Mononuclear cell (primary cell): ENCODE results near the gene POM121. TPM values are rescaled to one million over a fixed set of nuclear protein-coding genes. Genes with fewer than 3 reads are reported as not detected.
"Not testable (repeated sequence)": the region's sequence is repeated elsewhere in the genome, so short reads cannot be mapped to it uniquely, and the experiment has no call there.

Experiments
- H3K27me3 ChIP-seq: 2 replicates; pipeline ENCODE4 v1.6.0; 2011; ENCODE audit warnings: low read length, control low read depth; ENCODE audit not compliant: insufficient read depth
- H3K4me1 ChIP-seq: 2 replicates; pipeline ENCODE4 v1.5.1; 2011; ENCODE audit warnings: mild to moderate bottlenecking, low read length, control low read depth; ENCODE audit not compliant: insufficient read depth
- H3K4me3 ChIP-seq: 2 replicates; pipeline ENCODE4 v1.5.1; 2011; ENCODE audit warnings: mild to moderate bottlenecking, low read length, moderate library complexity
- H3K9me3 ChIP-seq: 2 replicates; pipeline ENCODE4 v1.5.1; 2011; ENCODE audit warnings: low read depth, mild to moderate bottlenecking, control low read depth, low read length
- total RNA-seq: library from RNA; depleted of rRNA; stranded (reverse); fragments of >200 nt; gene quantifications from one replicate; pipeline ENCODE4 v1.2.3, GENCODE V29; 2012

Gene POM121
- total RNA-seq, 1 donor = 17.4 TPM

GRCh38 chr7:72965186-72965975, 40.5 kb downstream of the POM121 start:
- H3K4me3 ChIP-seq, H3K27me3 ChIP-seq, H3K4me1 ChIP-seq, H3K9me3 ChIP-seq: not testable (repeated sequence)

GRCh38 chr7:72966892-72967291, 42.0 kb downstream of the POM121 start:
- not testable (repeated sequence) for H3K4me1 ChIP-seq, H3K4me3 ChIP-seq, H3K27me3 ChIP-seq, H3K9me3 ChIP-seq

- not testable (repeated sequence) for H3K4me3 ChIP-seq, H3K27me3 ChIP-seq, H3K9me3 ChIP-seq, H3K4me1 ChIP-seq
These were observed 44.2 kb downstream of the POM121 start, which contains the start of gene TRIM74 for GRCh38 chr7:72968980-72969516. TRIM74 (minus strand) TSS chr7:72969466; CDS start chr7:72966157, 3,309 bp downstream.

- H3K9me3 ChIP-seq, H3K4me3 ChIP-seq, H3K27me3 ChIP-seq, H3K4me1 ChIP-seq: not testable (repeated sequence)
These were observed 44.8 kb downstream of the POM121 start for GRCh38 chr7:72969688-72970087.

- H3K9me3 ChIP-seq, H3K27me3 ChIP-seq, H3K4me3 ChIP-seq, H3K4me1 ChIP-seq: not testable (repeated sequence)
These were observed 46.6 kb downstream of the POM121 start for GRCh38 chr7:72971505-72971904.

GRCh38 chr7:72974781-72975180, 49.9 kb downstream of the POM121 start:
- not testable (repeated sequence) for H3K4me3 ChIP-seq, H3K9me3 ChIP-seq, H3K4me1 ChIP-seq, H3K27me3 ChIP-seq

GRCh38 chr7:72975656-72976286, 50.9 kb downstream of the POM121 start:
- H3K9me3 ChIP-seq, H3K4me1 ChIP-seq, H3K4me3 ChIP-seq, H3K27me3 ChIP-seq: not testable (repeated sequence)

- H3K9me3 ChIP-seq, H3K27me3 ChIP-seq, H3K4me3 ChIP-seq, H3K4me1 ChIP-seq: not testable (repeated sequence)
These were observed 51.5 kb downstream of the POM121 start for GRCh38 chr7:72976434-72976833.

- not testable (repeated sequence) for H3K27me3 ChIP-seq, H3K4me1 ChIP-seq, H3K9me3 ChIP-seq, H3K4me3 ChIP-seq
These were observed 55.5 kb downstream of the POM121 start for GRCh38 chr7:72980382-72980781.

GRCh38 chr7:72982084-72982483, 57.2 kb downstream of the POM121 start:
- H3K4me1 ChIP-seq, H3K9me3 ChIP-seq, H3K4me3 ChIP-seq, H3K27me3 ChIP-seq: not testable (repeated sequence)

GRCh38 chr7:72990146-72990913, 65.4 kb downstream of the POM121 start:
- not testable (repeated sequence) for H3K27me3 ChIP-seq, H3K4me1 ChIP-seq, H3K4me3 ChIP-seq, H3K9me3 ChIP-seq

GRCh38 chr7:72995484-72995883, 70.6 kb downstream of the POM121 start:
- not testable (repeated sequence) for H3K27me3 ChIP-seq, H3K4me3 ChIP-seq, H3K9me3 ChIP-seq, H3K4me1 ChIP-seq

- H3K9me3 ChIP-seq, H3K4me1 ChIP-seq, H3K4me3 ChIP-seq, H3K27me3 ChIP-seq: not testable (repeated sequence)
These were observed 72.6 kb downstream of the POM121 start for GRCh38 chr7:72997447-72997846.

GRCh38 chr7:72997887-72998468, 73.1 kb downstream of the POM121 start:
- not testable (repeated sequence) for H3K27me3 ChIP-seq, H3K4me3 ChIP-seq, H3K4me1 ChIP-seq, H3K9me3 ChIP-seq
